Spinal cord (tissue), 10 donors: ENCODE data around the gene MAN2C1. TPM values are rescaled to one million over a fixed set of nuclear protein-coding genes. Genes with fewer than 3 reads are reported as not detected.
"Not testable (repeated sequence)": the region's sequence is repeated elsewhere in the genome, so short reads cannot be mapped to it uniquely, and the experiment has no call there.

Experiments used
- DNase-seq, 6 donors: peaks; one replicate each; pipeline versions ENCODE4 v3.0.0 to v3.0.0-alpha.2; 2013 to 2015; ENCODE audit warnings: low spot score in 6 of 6, low read depth in 4 of 6
- H3K27ac ChIP-seq: one replicate; pipeline ENCODE4 v1.5.1; 2013; ENCODE audit warnings: low read depth, low read length, control low read depth
- H3K27me3 ChIP-seq: one replicate; pipeline ENCODE4 v1.6.1; 2013; ENCODE audit warnings: low read length; ENCODE audit not compliant: control insufficient read depth, insufficient read depth
- H3K36me3 ChIP-seq: one replicate; pipeline ENCODE4 v1.6.1; 2013; ENCODE audit warnings: low read length; ENCODE audit not compliant: control insufficient read depth, insufficient read depth
- H3K4me1 ChIP-seq: one replicate; pipeline ENCODE4 v1.6.1; 2013; ENCODE audit warnings: low read length; ENCODE audit not compliant: control insufficient read depth, insufficient read depth
- H3K4me3 ChIP-seq: one replicate; pipeline ENCODE4 v1.5.1; 2013; ENCODE audit warnings: low read depth, low read length, control low read depth
- H3K9me3 ChIP-seq: one replicate; pipeline ENCODE4 v1.6.1; 2013; ENCODE audit warnings: low read length; ENCODE audit not compliant: control insufficient read depth, insufficient read depth
- WGBS: methylation state at CpG from one replicate; pipeline ENCODE4 v1.1.5; 2013; ENCODE audit warnings: missing lambda C conversion rate; ENCODE audit not compliant: insufficient coverage; 5-methylcytosine and 5-hydroxymethylcytosine counted together
- polyA plus RNA-seq, 2 donors: library from polyadenylated mRNA; unstranded; fragments of 120-200 nt; gene quantifications; one replicate each; pipeline ENCODE4 v1.2.1, GENCODE V29; 2013; ENCODE audit not compliant: insufficient read length in 2 of 2
- total RNA-seq, 2 donors: library from RNA; depleted of rRNA in 1 of 2; stranded (reverse); fragments of 120-200 nt in 1 of 2; fragments of >200 nt in 1 of 2; gene quantifications; one replicate each; pipeline versions ENCODE4 v1.2.3 to v1.2.4, GENCODE V29; 2013 to 2014
- donor health status: healthy.

The MAN2C1 gene
- total and polyA plus RNA-seq, 4 donors = 88.3 to 256 (median 152) TPM

DNA sequence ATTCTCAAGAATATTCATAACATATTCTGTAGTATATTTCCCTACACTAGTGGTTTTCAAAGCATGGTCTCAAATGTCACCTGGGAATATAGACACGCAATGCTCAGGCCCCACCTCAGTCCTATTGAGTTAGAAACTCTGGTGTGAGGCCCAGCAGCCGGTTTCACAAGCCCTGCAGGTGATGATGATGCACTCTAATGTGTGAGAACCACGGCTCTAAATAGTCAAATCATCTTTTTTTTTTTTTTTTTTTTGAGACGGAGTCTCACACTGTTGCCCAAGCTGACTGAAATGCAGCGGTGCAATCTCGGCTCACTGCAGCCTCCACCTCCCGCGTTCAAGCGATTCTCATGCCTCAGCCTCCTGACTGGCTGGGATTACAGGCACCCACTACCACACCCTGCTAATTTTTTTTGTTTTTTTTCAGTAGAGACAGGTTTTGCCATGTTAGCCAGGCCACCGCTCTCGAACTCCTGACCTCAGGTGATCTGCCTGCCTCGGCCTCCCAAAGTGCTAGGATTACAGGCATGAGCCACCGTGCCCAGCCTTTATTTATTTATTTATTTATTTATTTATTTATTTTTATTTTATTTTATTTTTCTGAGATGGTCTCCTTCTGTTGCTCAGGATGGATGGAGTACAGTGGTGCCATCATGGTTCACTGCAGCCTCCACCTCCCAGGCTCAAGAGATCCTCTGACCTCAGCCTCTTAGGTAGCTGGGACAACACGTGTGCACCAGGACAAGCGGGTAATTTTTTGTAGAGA is 34.6 kb downstream of the MAN2C1 start:
- H3K9me3 ChIP-seq, H3K4me1 ChIP-seq, H3K4me3 ChIP-seq, H3K27me3 ChIP-seq, DNase-seq, H3K36me3 ChIP-seq, H3K27ac ChIP-seq: not testable (repeated sequence)
- WGBS = 97% methylated on average over 7 of the region's 15 CpGs

DNA sequence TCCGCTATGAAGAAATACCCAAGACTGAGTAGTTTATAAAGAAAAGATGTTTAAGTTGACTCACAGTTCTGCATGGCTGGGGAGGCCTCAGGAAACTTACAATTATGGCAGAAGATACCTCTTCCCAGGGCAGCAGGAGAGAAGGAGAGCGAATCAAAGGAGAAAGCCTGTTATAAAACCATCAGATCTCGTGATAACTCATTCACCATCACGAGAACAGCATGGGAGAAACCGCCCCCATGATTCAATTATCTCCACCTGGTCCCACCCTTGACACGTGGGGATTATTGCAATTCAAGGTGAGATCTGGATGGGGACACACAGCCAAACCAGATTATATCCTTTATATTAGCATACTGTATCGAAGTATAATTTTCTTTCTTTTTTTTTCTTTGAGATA is 36.3 kb downstream of the MAN2C1 start:
- H3K27me3 ChIP-seq, H3K4me3 ChIP-seq, H3K9me3 ChIP-seq, H3K36me3 ChIP-seq, DNase-seq, H3K27ac ChIP-seq, H3K4me1 ChIP-seq: not testable (repeated sequence)
- no CpG with 5 or more reads among the region's 7 CpGs for WGBS

DNA sequence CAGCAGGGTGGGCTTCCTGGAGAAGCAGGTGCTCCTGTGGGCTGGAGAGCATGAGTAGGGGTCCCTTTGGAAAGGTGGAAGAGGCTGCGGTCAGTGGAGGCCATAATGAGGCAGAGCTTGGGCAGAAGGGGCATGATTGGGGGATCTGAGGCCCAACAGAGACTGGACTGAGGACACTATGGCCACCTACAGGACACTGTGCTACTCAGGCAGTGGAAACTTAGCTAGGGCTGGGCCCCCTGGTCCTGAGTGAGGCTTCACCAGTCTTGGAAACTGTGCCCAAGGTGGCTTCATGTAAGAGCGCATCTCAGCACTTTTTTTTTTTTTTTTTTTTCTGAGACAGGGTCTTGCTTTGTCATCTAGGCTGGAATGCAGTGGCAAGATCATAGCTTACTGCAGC is 38.8 kb downstream of the MAN2C1 start:
- no peak overlapping the region for H3K4me3 ChIP-seq
- H3K9me3 ChIP-seq = no peaks in the 10 kb centered on the region
- H3K36me3 ChIP-seq = no peaks in the 10 kb centered on the region
- no peak for DNase-seq
- 95% methylated on average over 2 of the region's 2 CpGs for WGBS
- no peaks in the 10 kb centered on the region for H3K4me1 ChIP-seq
- H3K27me3 ChIP-seq = no peaks in the 10 kb centered on the region
- no peak overlapping the region for H3K27ac ChIP-seq

DNA sequence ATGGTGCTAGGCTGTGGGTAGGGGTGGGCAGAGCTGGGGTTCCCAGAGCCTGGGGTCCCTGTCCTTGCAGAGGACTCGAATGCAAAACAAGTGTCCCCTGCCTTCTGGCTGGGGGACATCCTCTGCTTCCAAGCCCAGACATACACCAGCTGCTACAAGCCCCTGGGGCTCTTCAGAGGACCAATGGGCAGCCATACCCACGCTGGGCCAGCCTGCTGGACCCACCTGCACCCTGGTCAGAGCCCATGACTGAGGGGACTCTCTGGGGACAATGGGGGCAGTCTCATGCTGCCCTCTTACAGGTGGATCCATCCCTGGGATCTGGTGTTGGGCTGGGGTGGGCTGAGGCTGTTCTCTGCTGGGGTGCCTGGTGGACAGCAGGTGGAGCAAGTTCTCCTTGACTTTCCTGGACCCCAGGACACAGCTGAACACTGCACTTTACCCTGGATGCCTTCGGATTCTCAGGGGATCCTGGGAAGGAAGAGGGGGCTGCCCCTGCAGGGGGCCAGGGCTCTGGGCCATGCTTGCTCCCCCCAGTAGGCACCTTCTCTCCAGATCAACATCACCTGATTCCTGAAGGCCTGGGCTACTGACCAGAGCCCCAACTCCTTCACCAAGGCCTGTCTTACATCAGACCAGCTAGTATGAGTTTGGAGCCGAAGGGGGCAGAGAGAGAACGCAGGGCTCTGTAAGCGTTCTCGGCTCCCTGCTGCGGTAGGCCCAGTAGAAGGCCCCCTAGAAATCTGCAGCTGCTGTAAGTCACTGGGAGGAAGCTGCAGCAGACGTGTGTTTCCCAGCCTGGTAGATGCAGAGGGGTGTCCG is 39.7 kb downstream of the MAN2C1 start:
- Histone ChIP-seq H3K36me3 (no peaks in the 10 kb centered on the region), H3K27ac (no peak overlapping the region), H3K4me1 (no peaks in the 10 kb centered on the region), H3K4me3 (no peak overlapping the region), H3K9me3 (no peaks in the 10 kb centered on the region), H3K27me3 (no peaks in the 10 kb centered on the region)
- DNase-seq = no peak
- 73% methylated on average over 9 of the region's 10 CpGs for WGBS

DNA sequence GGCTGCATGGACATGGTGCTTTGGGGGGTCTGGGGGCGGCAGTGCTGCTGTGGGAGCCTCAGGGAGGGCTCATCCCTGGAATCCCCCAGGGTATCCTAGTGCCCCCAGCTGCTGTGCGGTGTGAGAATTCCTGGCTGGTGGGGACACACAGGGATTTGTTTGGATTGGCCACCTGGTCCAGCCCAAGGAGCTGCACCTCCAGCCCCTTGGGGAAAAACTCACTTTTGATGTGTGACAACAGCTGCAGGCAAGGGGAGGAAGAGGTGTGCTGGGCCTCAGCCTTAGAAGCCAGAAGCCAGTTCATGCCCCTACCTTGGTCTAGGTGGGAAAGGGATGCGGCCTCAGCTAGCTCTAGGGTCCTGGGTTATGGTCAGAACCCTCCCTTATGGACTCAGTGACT is 40.9 kb downstream of the MAN2C1 start:
- H3K27me3 ChIP-seq = no peaks in the 10 kb centered on the region
- H3K27ac ChIP-seq = no peak overlapping the region
- no peaks in the 10 kb centered on the region for H3K36me3 ChIP-seq
- DNase-seq = no peak
- H3K4me1 ChIP-seq = no peaks in the 10 kb centered on the region
- no peak overlapping the region for H3K4me3 ChIP-seq
- 79% methylated on average over 3 of the region's 3 CpGs for WGBS
- no peaks in the 10 kb centered on the region for H3K9me3 ChIP-seq

DNA sequence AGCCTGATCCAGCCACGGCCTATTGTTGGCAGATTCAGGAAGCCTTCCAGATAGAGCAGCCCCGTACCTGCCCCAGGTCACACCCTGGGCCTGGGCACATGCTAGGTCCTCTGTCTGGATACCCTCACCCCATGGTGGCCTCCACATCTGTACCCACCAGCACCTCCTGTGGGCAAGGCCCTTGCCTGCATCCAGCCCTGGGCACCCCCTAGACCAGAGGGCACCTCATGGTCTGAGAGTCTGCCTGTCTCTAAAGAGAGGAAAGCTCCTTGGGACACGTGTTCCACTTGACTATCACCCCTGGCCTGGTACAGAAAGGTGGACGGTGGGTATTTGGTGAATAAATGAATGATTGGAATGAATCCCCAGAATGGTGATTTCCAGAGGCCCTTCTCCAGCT is 41.4 kb downstream of the MAN2C1 start:
- H3K4me3 ChIP-seq = no peak overlapping the region
- DNase-seq = no peak
- no peaks in the 10 kb centered on the region for H3K9me3 ChIP-seq
- H3K27ac ChIP-seq = no peak overlapping the region
- no peaks in the 10 kb centered on the region for H3K36me3 ChIP-seq
- no peaks in the 10 kb centered on the region for H3K4me1 ChIP-seq
- H3K27me3 ChIP-seq = no peaks in the 10 kb centered on the region
- WGBS = 71% methylated on average over 2 of the region's 4 CpGs

DNA sequence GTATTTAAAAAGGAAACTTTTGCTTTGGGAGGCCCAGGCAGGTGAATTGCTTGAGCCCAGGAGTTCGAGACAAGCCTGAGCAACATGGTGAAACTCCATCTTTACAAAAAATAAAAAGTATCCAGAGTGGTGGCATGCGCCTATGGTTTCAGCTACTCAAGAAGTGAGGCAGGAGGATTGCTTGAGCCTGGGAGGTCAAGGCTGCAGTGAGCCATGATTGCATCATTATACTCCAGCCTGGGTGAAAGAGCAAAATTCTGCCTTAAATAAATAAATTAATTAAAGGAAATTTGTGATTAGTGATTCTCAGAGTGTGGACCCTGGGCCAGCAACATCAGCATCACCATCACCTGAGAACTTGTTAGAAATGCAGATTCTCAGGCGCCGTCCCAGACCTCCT is 42.5 kb downstream of the MAN2C1 start:
- no CpG with 5 or more reads among the region's 4 CpGs for WGBS
- no peaks in the 10 kb centered on the region for H3K27me3 ChIP-seq
- no peaks in the 10 kb centered on the region for H3K36me3 ChIP-seq
- no peak for DNase-seq
- no peak overlapping the region for H3K27ac ChIP-seq
- no peaks in the 10 kb centered on the region for H3K9me3 ChIP-seq
- H3K4me1 ChIP-seq = no peaks in the 10 kb centered on the region
- no peak overlapping the region for H3K4me3 ChIP-seq

DNA sequence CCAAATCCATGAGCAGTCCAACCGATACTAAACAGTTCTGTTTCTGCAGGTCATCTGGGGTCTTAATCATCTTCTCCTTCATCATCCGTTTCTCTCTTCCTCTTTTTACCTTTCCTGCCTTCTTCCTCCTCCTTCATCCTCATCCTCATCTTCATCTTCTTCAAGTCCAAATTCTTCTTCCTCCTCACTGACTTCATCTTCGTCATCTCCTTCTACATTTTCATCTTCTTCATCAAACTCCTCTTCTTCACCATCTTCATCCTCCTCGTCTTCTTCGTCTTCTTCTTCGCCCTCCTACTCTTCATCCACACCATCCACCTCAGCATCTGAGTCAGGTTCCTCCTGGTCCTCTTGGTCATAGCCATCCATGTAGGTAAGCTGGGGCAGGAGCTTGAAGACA is 46.7 kb downstream of the MAN2C1 start:
- no peaks in the 10 kb centered on the region for H3K27me3 ChIP-seq
- WGBS = 92% methylated on average over 6 of the region's 6 CpGs
- DNase-seq = no peak
- no peaks in the 10 kb centered on the region for H3K4me1 ChIP-seq
- no peaks in the 10 kb centered on the region for H3K9me3 ChIP-seq
- no peaks in the 10 kb centered on the region for H3K36me3 ChIP-seq
- H3K4me3 ChIP-seq = no peak overlapping the region
- H3K27ac ChIP-seq = no peak overlapping the region

DNA sequence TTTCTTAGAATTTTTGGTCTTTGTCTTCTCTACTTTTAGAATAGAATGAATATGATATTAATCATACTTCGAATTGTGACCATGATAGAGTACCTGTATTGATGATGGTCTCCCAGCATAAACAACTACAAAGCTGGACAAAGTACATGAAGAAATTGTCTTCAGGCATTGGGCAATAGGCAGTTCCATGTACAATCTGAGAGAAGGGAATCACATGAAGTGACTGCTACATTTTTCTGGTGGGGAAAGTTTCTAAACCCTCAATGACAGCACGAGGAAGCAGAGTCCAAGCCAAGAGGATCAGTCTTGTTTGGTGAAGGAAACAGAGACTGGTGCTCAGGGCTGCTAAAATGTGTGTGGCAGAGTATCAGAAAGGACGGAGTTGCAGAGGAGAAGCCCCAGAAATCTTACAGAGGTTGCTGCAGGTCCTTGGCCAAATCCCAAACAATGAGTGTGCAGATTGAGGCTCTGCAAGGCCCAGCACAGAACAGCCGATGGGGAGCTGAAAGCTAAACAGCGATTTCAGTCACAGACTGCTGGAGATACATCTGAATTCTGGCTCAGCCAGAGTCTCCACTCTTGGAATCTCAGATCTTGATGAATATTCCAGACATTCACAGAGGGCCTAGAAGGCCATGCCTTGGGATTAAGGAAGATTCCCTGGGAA is 49.0 kb downstream of the MAN2C1 start:
- not testable (repeated sequence) for H3K4me1 ChIP-seq, H3K27ac ChIP-seq
- WGBS = 89% methylated on average over 3 of the region's 5 CpGs

More for the DNA sequence above, 49.0 kb downstream of the MAN2C1 start:
- H3K9me3 ChIP-seq, H3K27me3 ChIP-seq, H3K4me3 ChIP-seq, H3K36me3 ChIP-seq, DNase-seq: not testable (repeated sequence)
